Astrocyte (in vitro differentiated cells and primary cell): ENCODE data around the gene INTS2.

Source experiments
- EZH2 ChIP-seq: IDR thresholded peaks from 2 replicates; pipeline ENCODE4 v1.6.1; 2012; ENCODE audit warnings: mild to moderate bottlenecking, low read length, inconsistent platforms; ENCODE audit not compliant: insufficient read depth
- TF ChIP-seq, protein P1 (sequence below): IDR thresholded peaks from 2 replicates; pipeline ENCODE4 v1.5.1; 2011; ENCODE audit warnings: low read depth, mild to moderate bottlenecking, inconsistent platforms, low read length, moderate library complexity; ENCODE audit not compliant: insufficient read depth

DNA sequence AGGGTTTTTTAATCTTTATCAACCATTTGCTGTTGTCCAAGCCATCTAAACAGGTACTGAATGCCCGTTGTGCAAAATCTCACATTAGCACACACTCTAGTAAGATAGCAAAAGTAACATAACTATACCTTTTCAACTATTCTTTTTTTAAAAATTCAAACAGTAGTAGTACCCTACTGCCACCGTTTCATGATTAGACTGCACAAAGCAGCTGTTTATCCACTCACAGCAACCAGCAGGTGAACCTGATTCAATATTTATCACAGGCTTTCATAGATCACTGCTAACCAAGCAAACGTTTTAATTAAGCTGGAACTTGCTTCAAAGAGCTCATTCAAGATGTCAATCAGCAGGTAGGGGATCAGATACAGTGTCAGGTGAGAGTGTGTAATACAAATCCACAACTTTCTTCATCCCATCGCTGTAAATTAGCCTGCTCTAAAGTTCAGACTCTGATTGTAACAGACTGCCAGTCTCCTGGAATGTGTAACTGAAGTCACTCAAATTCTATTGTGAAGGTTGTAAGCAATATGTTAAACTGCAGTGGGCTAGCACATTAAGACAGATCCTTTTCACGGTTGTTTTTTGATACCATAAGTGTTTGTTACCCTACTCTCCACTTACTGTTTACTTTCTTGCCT, 111.8 kb downstream of the INTS2 start:
- no peak for TF ChIP-seq EZH2
- TF ChIP-seq, protein P1, sequence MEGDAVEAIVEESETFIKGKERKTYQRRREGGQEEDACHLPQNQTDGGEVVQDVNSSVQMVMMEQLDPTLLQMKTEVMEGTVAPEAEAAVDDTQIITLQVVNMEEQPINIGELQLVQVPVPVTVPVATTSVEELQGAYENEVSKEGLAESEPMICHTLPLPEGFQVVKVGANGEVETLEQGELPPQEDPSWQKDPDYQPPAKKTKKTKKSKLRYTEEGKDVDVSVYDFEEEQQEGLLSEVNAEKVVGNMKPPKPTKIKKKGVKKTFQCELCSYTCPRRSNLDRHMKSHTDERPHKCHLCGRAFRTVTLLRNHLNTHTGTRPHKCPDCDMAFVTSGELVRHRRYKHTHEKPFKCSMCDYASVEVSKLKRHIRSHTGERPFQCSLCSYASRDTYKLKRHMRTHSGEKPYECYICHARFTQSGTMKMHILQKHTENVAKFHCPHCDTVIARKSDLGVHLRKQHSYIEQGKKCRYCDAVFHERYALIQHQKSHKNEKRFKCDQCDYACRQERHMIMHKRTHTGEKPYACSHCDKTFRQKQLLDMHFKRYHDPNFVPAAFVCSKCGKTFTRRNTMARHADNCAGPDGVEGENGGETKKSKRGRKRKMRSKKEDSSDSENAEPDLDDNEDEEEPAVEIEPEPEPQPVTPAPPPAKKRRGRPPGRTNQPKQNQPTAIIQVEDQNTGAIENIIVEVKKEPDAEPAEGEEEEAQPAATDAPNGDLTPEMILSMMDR = no peak
